VCaP (cell line): Measurements from ENCODE around the gene POLD4.

ENCODE experiments used
- H3K27ac ChIP-seq: fragments of 450-650 bp; 2 replicates; pipeline ENCODE4 v1.5.1; 2017
- TF ChIP-seq, protein P1 (sequence below): fragments of 450-650 bp; conservative IDR thresholded peaks from 2 replicates; pipeline ENCODE4 v1.5.1; 2017; ENCODE audit warnings: mild to moderate bottlenecking, moderate library complexity

POLD4 gene

GRCh38 chr11:67382276-67383136 is 29.2 kb upstream of the POLD4 start:
- TF ChIP-seq, protein P1, sequence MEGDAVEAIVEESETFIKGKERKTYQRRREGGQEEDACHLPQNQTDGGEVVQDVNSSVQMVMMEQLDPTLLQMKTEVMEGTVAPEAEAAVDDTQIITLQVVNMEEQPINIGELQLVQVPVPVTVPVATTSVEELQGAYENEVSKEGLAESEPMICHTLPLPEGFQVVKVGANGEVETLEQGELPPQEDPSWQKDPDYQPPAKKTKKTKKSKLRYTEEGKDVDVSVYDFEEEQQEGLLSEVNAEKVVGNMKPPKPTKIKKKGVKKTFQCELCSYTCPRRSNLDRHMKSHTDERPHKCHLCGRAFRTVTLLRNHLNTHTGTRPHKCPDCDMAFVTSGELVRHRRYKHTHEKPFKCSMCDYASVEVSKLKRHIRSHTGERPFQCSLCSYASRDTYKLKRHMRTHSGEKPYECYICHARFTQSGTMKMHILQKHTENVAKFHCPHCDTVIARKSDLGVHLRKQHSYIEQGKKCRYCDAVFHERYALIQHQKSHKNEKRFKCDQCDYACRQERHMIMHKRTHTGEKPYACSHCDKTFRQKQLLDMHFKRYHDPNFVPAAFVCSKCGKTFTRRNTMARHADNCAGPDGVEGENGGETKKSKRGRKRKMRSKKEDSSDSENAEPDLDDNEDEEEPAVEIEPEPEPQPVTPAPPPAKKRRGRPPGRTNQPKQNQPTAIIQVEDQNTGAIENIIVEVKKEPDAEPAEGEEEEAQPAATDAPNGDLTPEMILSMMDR: peak; percentile 100
- H3K27ac ChIP-seq: no peak overlapping the region

DNA sequence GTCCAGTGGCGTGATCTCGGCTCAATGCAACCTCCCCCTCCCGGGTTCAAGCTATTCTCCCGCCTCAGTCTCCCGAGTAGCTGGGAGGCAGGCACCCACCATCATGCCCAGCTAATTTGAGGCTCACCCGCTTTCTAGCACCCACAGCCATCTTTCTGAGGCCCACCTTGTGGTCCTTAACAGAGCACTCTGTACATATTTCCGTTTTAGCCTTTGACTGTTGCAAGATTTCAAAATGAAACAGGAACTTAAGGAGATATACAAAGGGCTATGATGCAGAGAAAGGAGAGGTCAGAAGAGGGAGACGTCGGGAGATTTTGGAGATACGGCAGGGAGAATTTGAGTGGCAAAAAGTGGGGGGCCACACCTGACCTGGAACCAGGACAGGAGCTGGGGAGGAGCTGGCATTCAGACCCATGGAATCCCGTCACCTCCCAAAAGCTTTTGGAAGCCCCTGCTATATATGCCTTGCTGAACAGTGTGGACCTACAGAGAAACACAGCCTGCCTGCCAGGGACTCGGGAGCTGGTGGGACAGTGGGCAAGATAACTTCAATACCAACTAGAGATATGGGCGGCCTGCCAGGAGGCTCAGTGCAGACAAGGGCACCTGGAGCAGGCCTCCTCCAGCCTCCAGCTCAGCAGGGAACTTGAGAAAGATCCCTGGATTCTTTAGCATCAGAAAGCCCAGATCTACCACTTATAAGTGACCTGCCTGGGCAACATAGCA is 28.1 kb upstream of the POLD4 start:
- TF ChIP-seq, protein P1: no peak
- no peak overlapping the region for H3K27ac ChIP-seq

GRCh38 chr11:67379061-67380058 is 26.0 kb upstream of the POLD4 start:
- TF ChIP-seq, protein P1: no peak
- no peak overlapping the region for H3K27ac ChIP-seq

- no peak overlapping the region for H3K27ac ChIP-seq
These were observed 25.2 kb upstream of the POLD4 start for GRCh38 chr11:67378544-67378943.

GRCh38 chr11:67376873-67377808 is 23.8 kb upstream of the POLD4 start:
- TF ChIP-seq, protein P1: no peak
- H3K27ac ChIP-seq: no peak overlapping the region

More at GRCh38 chr11:67378544-67378943, 25.2 kb upstream of the POLD4 start:
- TF ChIP-seq, protein P1: no peak

- H3K27ac ChIP-seq: no peak overlapping the region
These were observed 22.9 kb upstream of the POLD4 start for GRCh38 chr11:67376063-67376820.

More at GRCh38 chr11:67376063-67376820, 22.9 kb upstream of the POLD4 start:
- TF ChIP-seq, protein P1: no peak
